Measurements from ENCODE around the gene CDC42EP3. TPM values are rescaled to one million over a fixed set of nuclear protein-coding genes. Genes with fewer than 3 reads are reported as not detected.
A peak's percentile ranks its signal among the peaks of the same experiment; 100 is the strongest.

The CDC42EP3 gene, protein sequence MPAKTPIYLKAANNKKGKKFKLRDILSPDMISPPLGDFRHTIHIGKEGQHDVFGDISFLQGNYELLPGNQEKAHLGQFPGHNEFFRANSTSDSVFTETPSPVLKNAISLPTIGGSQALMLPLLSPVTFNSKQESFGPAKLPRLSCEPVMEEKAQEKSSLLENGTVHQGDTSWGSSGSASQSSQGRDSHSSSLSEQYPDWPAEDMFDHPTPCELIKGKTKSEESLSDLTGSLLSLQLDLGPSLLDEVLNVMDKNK
- 10 to 100 TPM; 21.7 to 48.7 (median 32.2) TPM for polyA plus RNA-seq (ENCODE audit: insufficient read length in 10 of 10)
- long read RNA-seq, donor 1, full-length matches to known transcripts = 14 of 14 reads
- long read RNA-seq, donor 1, partial matches to known transcripts = 0 of 14 reads
- long read RNA-seq, donor 1, other reads (novel, unspliced or antisense) = 0 of 14 reads
- long read RNA-seq, donor 2, full-length matches to known transcripts = 8 of 8 reads
- long read RNA-seq, donor 2, partial matches to known transcripts = 0 of 8 reads
- long read RNA-seq, donor 2, other reads (novel, unspliced or antisense) = 0 of 8 reads
- long read RNA-seq, donor 3 = 0 reads
- long read RNA-seq, donor 4, full-length matches to known transcripts = 15 of 15 reads
- long read RNA-seq, donor 4, partial matches to known transcripts = 0 of 15 reads
- long read RNA-seq, donor 4, other reads (novel, unspliced or antisense) = 0 of 15 reads
- long read RNA-seq, donor 5, full-length matches to known transcripts = 12 of 12 reads
- long read RNA-seq, donor 5, partial matches to known transcripts = 0 of 12 reads
- long read RNA-seq, donor 5, other reads (novel, unspliced or antisense) = 0 of 12 reads
- long read RNA-seq, donor 6, full-length matches to known transcripts = 11 of 11 reads
- long read RNA-seq, donor 6, partial matches to known transcripts = 0 of 11 reads
- long read RNA-seq, donor 6, other reads (novel, unspliced or antisense) = 0 of 11 reads
- long read RNA-seq, donor 7, full-length matches to known transcripts = 8 of 8 reads
- long read RNA-seq, donor 7, partial matches to known transcripts = 0 of 8 reads
- long read RNA-seq, donor 7, other reads (novel, unspliced or antisense) = 0 of 8 reads
- long read RNA-seq, donor 8, full-length matches to known transcripts = 10 of 10 reads
- long read RNA-seq, donor 8, partial matches to known transcripts = 0 of 10 reads
- long read RNA-seq, donor 8, other reads (novel, unspliced or antisense) = 0 of 10 reads
- long read RNA-seq, donor 9 = 0 reads

DNA sequence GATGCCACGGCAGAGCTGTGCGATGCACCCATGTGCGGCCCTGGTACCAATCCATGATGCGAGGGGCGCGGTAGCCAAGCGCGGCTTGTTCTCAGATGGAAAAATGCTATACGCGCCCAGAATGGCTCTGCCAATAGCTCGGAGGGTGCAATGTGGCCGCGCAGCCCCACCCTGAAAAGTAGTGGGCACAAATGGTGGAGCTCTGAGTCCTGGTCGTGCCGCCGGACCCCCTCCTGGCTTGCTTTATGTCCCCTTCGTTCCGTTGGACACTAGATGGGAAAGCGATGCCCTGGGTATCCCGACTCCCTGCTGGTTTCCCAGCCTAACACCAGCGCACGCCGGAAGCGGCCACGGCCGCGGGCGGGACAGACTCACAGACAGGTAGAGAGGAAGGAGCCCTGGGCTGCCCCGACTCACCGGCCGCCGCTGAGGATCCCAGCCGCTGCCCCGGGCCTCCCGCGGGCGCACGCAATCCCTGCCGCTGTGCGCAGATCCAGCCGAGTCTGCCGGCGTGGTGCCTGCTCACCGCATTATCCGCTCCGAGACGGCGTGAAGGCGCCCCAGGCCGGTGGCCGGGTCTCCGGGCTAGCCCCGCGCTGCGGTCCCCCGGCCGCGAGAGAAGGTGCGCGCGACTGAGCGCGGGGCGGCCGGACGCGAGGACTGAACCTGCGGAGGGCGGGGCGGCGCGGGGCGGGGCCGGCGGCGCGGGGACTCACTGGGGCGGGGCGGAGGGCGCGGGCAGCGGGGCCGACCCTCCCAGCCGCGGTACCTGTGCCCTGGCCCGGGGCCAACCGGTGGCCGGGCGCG lies at the start of gene CDC42EP3:
CDC42EP3 (minus strand) TSS at position 634 of the 807 bp plus-strand sequence. CDS start 25,055 bp downstream, outside the sequence.
- peak in 2 of 3 donors; percentile 52 to 74 for DNase-seq

- peak in 2 of 3 donors; percentile 12 to 45 for DNase-seq
Measured at GRCh38 chr2:37721201-37721560, 49.7 kb upstream of the CDC42EP3 start.

GRCh38 chr2:37720533-37721200 lies 49.2 kb upstream of the CDC42EP3 start:
- DNase-seq = no peak

- no peak for DNase-seq
Measured at GRCh38 chr2:37718515-37719161, 47.2 kb upstream of the CDC42EP3 start.

DNA sequence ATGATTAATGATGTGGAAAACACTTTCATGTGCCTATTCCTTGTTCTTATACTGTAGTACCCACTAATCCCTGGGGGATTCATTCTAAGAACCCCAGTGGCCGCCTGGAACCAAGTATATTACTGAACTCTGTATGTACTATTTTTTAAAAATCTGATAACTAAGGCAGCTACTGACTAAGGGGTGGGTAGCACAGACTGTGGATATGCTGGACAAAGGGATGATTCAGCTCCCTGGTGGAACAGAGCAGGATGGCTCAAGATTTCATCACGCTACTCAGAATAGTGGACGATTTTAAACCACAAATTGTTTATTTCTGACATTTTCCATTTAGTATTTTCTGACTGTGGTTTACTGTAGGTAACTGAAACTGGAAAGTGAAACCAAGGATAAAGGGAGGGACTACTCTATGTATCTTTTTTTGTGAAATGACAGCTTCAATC lies 41.8 kb upstream of the CDC42EP3 start:
- DNase-seq = peak in 1 of 3 donors; percentile 88

DNA sequence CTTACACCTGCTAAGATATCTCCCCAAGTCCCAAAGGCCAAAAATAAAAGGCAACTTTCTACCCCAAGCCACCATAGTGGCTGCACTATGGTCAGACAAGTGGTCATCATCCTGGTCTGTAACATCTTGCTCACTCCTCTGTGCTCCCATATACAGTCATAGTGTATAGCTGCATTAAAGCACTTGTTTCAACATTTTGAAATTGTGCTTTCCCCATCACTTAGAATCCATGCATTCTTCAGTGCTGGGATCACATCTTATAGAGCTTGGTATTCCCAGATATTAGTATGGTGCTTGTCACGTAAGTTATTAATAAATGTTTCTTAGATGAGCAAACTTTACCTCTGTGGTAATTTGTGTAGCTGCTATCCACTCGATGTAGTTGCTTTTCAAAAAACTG lies 40.4 kb upstream of the CDC42EP3 start:
- peak in 1 of 3 donors; percentile 83 for DNase-seq

DNA sequence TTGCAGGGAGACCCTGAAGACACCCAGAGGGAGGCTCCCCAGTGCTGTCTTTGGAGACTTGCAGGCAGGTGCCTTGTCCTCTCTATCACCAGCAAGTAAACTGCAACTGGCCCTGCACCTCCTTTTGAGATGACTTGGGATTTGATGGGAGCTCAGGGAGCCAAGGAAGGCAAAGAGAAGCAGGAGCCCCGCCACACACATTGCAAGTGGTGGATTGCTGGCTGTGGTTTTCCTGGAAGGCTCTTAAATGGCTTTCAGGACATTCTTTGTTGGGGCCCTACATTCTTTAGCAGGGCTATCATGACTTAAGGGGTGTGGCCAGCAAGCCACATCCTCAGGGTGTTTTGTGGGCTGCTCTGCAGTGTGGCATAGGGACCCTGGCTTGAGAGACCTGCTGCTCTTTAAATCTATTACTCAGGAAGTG lies 39.9 kb upstream of the CDC42EP3 start:
- peak in 1 of 3 donors; percentile 95 for DNase-seq

- DNase-seq = no peak
Measured at GRCh38 chr2:37709111-37709510, 37.7 kb upstream of the CDC42EP3 start.

DNA sequence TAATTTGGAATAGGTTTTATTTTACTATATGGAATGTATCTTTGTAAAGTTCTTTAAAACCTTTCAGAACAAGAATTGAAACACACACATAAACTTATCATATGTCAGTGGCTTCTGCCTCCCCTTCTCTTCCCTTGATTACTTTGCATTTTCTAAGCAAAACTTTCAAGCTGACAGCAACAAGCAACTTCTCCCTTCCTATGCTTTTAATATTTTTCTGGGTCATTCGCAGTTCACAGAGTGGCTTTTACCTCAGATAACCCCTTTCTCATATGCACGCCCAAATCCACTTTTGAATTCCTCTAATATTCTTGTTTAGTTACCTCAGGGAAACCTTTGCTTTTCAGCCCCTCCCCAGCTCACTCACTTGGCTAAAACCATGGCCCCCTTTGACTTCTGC lies 36.7 kb upstream of the CDC42EP3 start:
- DNase-seq = no peak

- DNase-seq = no peak
Measured at GRCh38 chr2:37707393-37707792, 36.0 kb upstream of the CDC42EP3 start.

GRCh38 chr2:37706334-37707183 lies 35.1 kb upstream of the CDC42EP3 start:
- no peak for DNase-seq

GRCh38 chr2:37705191-37705590 lies 33.7 kb upstream of the CDC42EP3 start:
- no peak for DNase-seq

- DNase-seq = peak in 1 of 3 donors; percentile 58
Measured at GRCh38 chr2:37698931-37699481, 27.6 kb upstream of the CDC42EP3 start.

DNA sequence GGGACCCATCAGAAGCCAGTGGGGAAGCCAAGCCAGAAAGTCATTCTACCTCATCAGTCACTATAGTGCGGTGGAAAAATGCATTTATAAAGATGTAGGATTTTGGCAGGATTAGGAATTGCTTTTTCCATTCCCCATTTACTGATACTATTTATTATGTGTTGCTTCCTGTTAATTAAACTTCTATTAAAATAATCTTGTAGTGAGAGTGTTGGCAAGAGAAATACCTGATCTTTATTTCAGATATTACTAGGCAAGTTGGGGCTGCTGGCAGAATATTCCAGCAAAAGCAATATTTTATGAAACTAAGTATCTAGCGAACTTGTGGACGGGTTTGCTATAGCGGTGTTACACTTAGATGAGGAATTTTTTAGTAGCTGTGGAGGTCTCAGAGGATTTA lies 23.9 kb upstream of the CDC42EP3 start:
- no peak for DNase-seq

- DNase-seq = no peak
Measured at GRCh38 chr2:37692711-37693110, 21.3 kb upstream of the CDC42EP3 start.

- DNase-seq = peak in 1 of 3 donors; percentile 54
Measured at GRCh38 chr2:37689751-37690150, 18.3 kb upstream of the CDC42EP3 start.

GRCh38 chr2:37688771-37689468 lies 17.5 kb upstream of the CDC42EP3 start:
- DNase-seq = peak in 1 of 3 donors; percentile 86

All from muscle of back (tissue), 13 donors.